ENCODE data around the gene PTPRB. TPM values are rescaled to one million over a fixed set of nuclear protein-coding genes. Genes with fewer than 3 reads are reported as not detected.

The PTPRB gene
- total and polyA plus RNA-seq, 5 experiments from 2014 or later, result not detected

- POLR2A ChIA-PET, result no interaction called here
- no peak overlapping the region for H3K27ac Mint-ChIP-seq
- H3K27me3 Mint-ChIP-seq, result peaks cover 31 to 52% (median 35%) of the 10 kb centered on the region in 5 donors
- H3K4me3 Mint-ChIP-seq, result no peak overlapping the region
- peaks cover 0 to 4% (median 0%) of the 10 kb centered on the region in 3 donors for H3K36me3 Mint-ChIP-seq
- H3K9me3 Mint-ChIP-seq, result peaks cover 0 to 5% (median 0%) of the 10 kb centered on the region in 9 donors
- ATAC-seq (no peak), DNase-seq (no peak)
- peaks cover 3 to 9% (median 8%) of the 10 kb centered on the region in 4 donors for H3K4me1 Mint-ChIP-seq
Observed at GRCh38 chr12:70607107-70607506, 30.1 kb downstream of the PTPRB start.

- DNase-seq, result no peak
- POLR2A ChIA-PET, result no interaction called here
- Mint-ChIP-seq H3K4me1 (peaks cover 3 to 9% (median 8%) of the 10 kb centered on the region in 4 donors), H3K9me3 (peaks cover 0 to 5% (median 0%) of the 10 kb centered on the region in 9 donors), H3K27me3 (peaks cover 26 to 49% (median 29%) of the 10 kb centered on the region in 5 donors), H3K4me3 (no peak overlapping the region), H3K36me3 (peaks cover 0 to 4% (median 0%) of the 10 kb centered on the region in 3 donors), H3K27ac (no peak overlapping the region)
- no peak for ATAC-seq
Observed at GRCh38 chr12:70605976-70606375, 31.3 kb downstream of the PTPRB start.

GRCh38 chr12:70604662-70605061, 32.6 kb downstream of the PTPRB start:
- POLR2A ChIA-PET, result no interaction called here
- Mint-ChIP-seq H3K9me3 (peaks cover 0 to 4% (median 0%) of the 10 kb centered on the region in 9 donors), H3K27ac (no peak overlapping the region), H3K4me3 (no peak overlapping the region), H3K27me3 (peaks cover 14 to 42% (median 23%) of the 10 kb centered on the region in 5 donors), H3K4me1 (peaks cover 0 to 7% (median 2%) of the 10 kb centered on the region in 4 donors), H3K36me3 (no peaks in the 10 kb centered on the region)
- ATAC-seq, result no peak
- DNase-seq, result no peak

GRCh38 chr12:70603044-70603443, 34.2 kb downstream of the PTPRB start:
- H3K27me3 Mint-ChIP-seq, result peaks cover 0 to 28% (median 13%) of the 10 kb centered on the region in 5 donors
- H3K4me3 Mint-ChIP-seq, result no peak overlapping the region

GRCh38 chr12:70598467-70599193, 38.6 kb downstream of the PTPRB start:
- DNase-seq (no peak), ATAC-seq (no peak)
- no peak overlapping the region for H3K27ac Mint-ChIP-seq
- peaks cover 0 to 2% (median 0%) of the 10 kb centered on the region in 9 donors for H3K9me3 Mint-ChIP-seq
- POLR2A ChIA-PET, result no interaction called here
- H3K4me1 Mint-ChIP-seq, result no peaks in the 10 kb centered on the region
- H3K36me3 Mint-ChIP-seq, result no peaks in the 10 kb centered on the region
- H3K27me3 Mint-ChIP-seq, result peaks cover 0 to 20% (median 8%) of the 10 kb centered on the region in 5 donors
- no peak overlapping the region for H3K4me3 Mint-ChIP-seq

More at GRCh38 chr12:70603044-70603443, 34.2 kb downstream of the PTPRB start:
- DNase-seq, result no peak
- ATAC-seq, result no peak
- Mint-ChIP-seq H3K4me1 (no peaks in the 10 kb centered on the region), H3K9me3 (peaks cover 0 to 4% (median 0%) of the 10 kb centered on the region in 9 donors), H3K36me3 (no peaks in the 10 kb centered on the region), H3K27ac (no peak overlapping the region)
- POLR2A ChIA-PET, result no interaction called here

- no peaks in the 10 kb centered on the region for H3K4me1 Mint-ChIP-seq
- DNase-seq (no peak), ATAC-seq (no peak)
- no peak overlapping the region for H3K4me3 Mint-ChIP-seq
- H3K27me3 Mint-ChIP-seq, result peaks cover 8 to 28% (median 18%) of the 10 kb centered on the region in 5 donors
- no peaks in the 10 kb centered on the region for H3K36me3 Mint-ChIP-seq
- POLR2A ChIA-PET, result no interaction called here
- no peak overlapping the region for H3K27ac Mint-ChIP-seq
- H3K9me3 Mint-ChIP-seq, result no peaks in the 10 kb centered on the region
Observed at GRCh38 chr12:70592664-70593063, 44.6 kb downstream of the PTPRB start.

- Mint-ChIP-seq H3K36me3 (peaks cover 0 to 4% (median 0%) of the 10 kb centered on the region in 3 donors), H3K4me3 (no peak overlapping the region), H3K27ac (no peak overlapping the region), H3K9me3 (peaks cover 0 to 7% (median 0%) of the 10 kb centered on the region in 9 donors), H3K4me1 (no peaks in the 10 kb centered on the region), H3K27me3 (peaks cover 8 to 44% (median 22%) of the 10 kb centered on the region in 5 donors)
- ATAC-seq (no peak), DNase-seq (no peak)
- POLR2A ChIA-PET, result no interaction called here
Observed at GRCh38 chr12:70590549-70591226, 46.5 kb downstream of the PTPRB start.

- POLR2A ChIA-PET, result no interaction called here
- ATAC-seq (peak; percentile 59 to 65), DNase-seq (peak in 9 of 10 donors; percentile 1 to 68 (median 25))
- Mint-ChIP-seq H3K9me3 (peaks cover 0 to 7% (median 0%) of the 10 kb centered on the region in 9 donors), H3K4me3 (no peak overlapping the region), H3K36me3 (peaks cover 0 to 4% (median 0%) of the 10 kb centered on the region in 3 donors), H3K27ac (no peak overlapping the region), H3K27me3 (peaks cover 10 to 44% (median 24%) of the 10 kb centered on the region in 5 donors), H3K4me1 (no peaks in the 10 kb centered on the region)
Observed at GRCh38 chr12:70590051-70590450, 47.2 kb downstream of the PTPRB start.

- H3K27ac Mint-ChIP-seq, result no peak overlapping the region
- no peaks in the 10 kb centered on the region for H3K4me1 Mint-ChIP-seq
- POLR2A ChIA-PET, result no interaction called here
- DNase-seq, result no peak
- H3K27me3 Mint-ChIP-seq, result peaks cover 2 to 26% (median 14%) of the 10 kb centered on the region in 5 donors
- H3K36me3 Mint-ChIP-seq, result peaks cover 0 to 4% (median 0%) of the 10 kb centered on the region in 3 donors
- H3K9me3 Mint-ChIP-seq, result peaks cover 0 to 19% (median 8%) of the 10 kb centered on the region in 9 donors
- no peak for ATAC-seq
- no peak overlapping the region for H3K4me3 Mint-ChIP-seq
Observed at GRCh38 chr12:70584332-70584731, 52.9 kb downstream of the PTPRB start.

GRCh38 chr12:70583251-70583650, 54.0 kb downstream of the PTPRB start:
- ATAC-seq (no peak), DNase-seq (no peak)
- peaks cover 0 to 4% (median 0%) of the 10 kb centered on the region in 3 donors for H3K36me3 Mint-ChIP-seq
- peaks cover 0 to 19% (median 8%) of the 10 kb centered on the region in 9 donors for H3K9me3 Mint-ChIP-seq
- H3K27me3 Mint-ChIP-seq, result peaks cover 2 to 27% (median 14%) of the 10 kb centered on the region in 5 donors
- no peaks in the 10 kb centered on the region for H3K4me1 Mint-ChIP-seq
- H3K27ac Mint-ChIP-seq, result no peak overlapping the region
- POLR2A ChIA-PET, result no interaction called here
- no peak overlapping the region for H3K4me3 Mint-ChIP-seq

GRCh38 chr12:70581208-70581607, 56.0 kb downstream of the PTPRB start:
- no peak overlapping the region for H3K27ac Mint-ChIP-seq

GRCh38 chr12:70577283-70577634, 60.0 kb downstream of the PTPRB start:
- POLR2A ChIA-PET, result no interaction called here
- Mint-ChIP-seq H3K27ac (no peak overlapping the region), H3K4me3 (no peak overlapping the region), H3K4me1 (no peaks in the 10 kb centered on the region), H3K27me3 (peaks cover 1 to 14% (median 10%) of the 10 kb centered on the region in 5 donors), H3K9me3 (no peaks in the 10 kb centered on the region), H3K36me3 (no peaks in the 10 kb centered on the region)
- ATAC-seq (no peak), DNase-seq (no peak)

More at GRCh38 chr12:70581208-70581607, 56.0 kb downstream of the PTPRB start:
- Mint-ChIP-seq H3K4me1 (no peaks in the 10 kb centered on the region), H3K27me3 (peaks cover 3 to 15% (median 10%) of the 10 kb centered on the region in 5 donors), H3K9me3 (peaks cover 0 to 14% (median 8%) of the 10 kb centered on the region in 9 donors), H3K36me3 (no peaks in the 10 kb centered on the region), H3K4me3 (no peak overlapping the region)
- POLR2A ChIA-PET, result no interaction called here
- ATAC-seq, result no peak
- no peak for DNase-seq

All from naive thymus-derived CD8-positive, alpha-beta T cell (primary cell).